Natural killer cell treated with Interleukin-12 subunit alpha and Interleukin-12 subunit beta and Interleukin-15 and Interleukin-18, amount 100 ng/mL, for 72 hours (primary cell): ENCODE data around the gene PLCG2. TPM values are rescaled to one million over a fixed set of nuclear protein-coding genes. Genes with fewer than 3 reads are reported as not detected.
"Not testable (repeated sequence)": the region's sequence is repeated elsewhere in the genome, so short reads cannot be mapped to it uniquely, and the experiment has no call there.

Experiments used
- ATAC-seq, 2 donors: fragments of 150-1000 bp; cut with Tn5 transposase in 1 of 2; sonication (Bioruptor Pico), chemical (Tn5 transposase) in 1 of 2; 2 replicates each; pipeline ENCODE4 v1.10.0; 2021
- DNase-seq: peaks from one replicate; pipeline ENCODE4 v3.0.0; 2022; ENCODE audit warnings: low spot score
- H3K27ac Mint-ChIP-seq, 2 donors: 1 replicate in 1 of 2; 2 replicates in 1 of 2; pipeline ENCODE4 v1.8.0; 2022; ENCODE audit warnings: mixed read lengths in 2 of 2, mild to moderate bottlenecking in 1 of 2, moderate library complexity in 1 of 2
- H3K27me3 Mint-ChIP-seq, 2 donors: 1 replicate in 1 of 2; 2 replicates in 1 of 2; pipeline ENCODE4 v1.8.0; 2022; ENCODE audit warnings: mixed read lengths in 2 of 2
- H3K36me3 Mint-ChIP-seq: one replicate; pipeline ENCODE4 v1.8.0; 2022; ENCODE audit warnings: mixed read lengths
- H3K4me1 Mint-ChIP-seq, 2 donors: 1 replicate in 1 of 2; 2 replicates in 1 of 2; pipeline ENCODE4 v1.8.0; 2022; ENCODE audit warnings: low read depth in 2 of 2, mixed read lengths in 2 of 2, mild to moderate bottlenecking in 1 of 2
- H3K4me3 Mint-ChIP-seq: one replicate; pipeline ENCODE4 v1.8.0; 2022; ENCODE audit warnings: mixed read lengths
- H3K9me3 Mint-ChIP-seq: 2 replicates; pipeline ENCODE4 v1.8.0; 2022; ENCODE audit warnings: mixed read lengths
- total RNA-seq, 2 donors: library from RNA; stranded (reverse); gene quantifications; one replicate each; pipeline ENCODE4 v1.2.3, GENCODE V29; 2022

The PLCG2 gene
- total RNA-seq, 2 donors from 2014 or later, result 73.4 to 101 TPM

DNA sequence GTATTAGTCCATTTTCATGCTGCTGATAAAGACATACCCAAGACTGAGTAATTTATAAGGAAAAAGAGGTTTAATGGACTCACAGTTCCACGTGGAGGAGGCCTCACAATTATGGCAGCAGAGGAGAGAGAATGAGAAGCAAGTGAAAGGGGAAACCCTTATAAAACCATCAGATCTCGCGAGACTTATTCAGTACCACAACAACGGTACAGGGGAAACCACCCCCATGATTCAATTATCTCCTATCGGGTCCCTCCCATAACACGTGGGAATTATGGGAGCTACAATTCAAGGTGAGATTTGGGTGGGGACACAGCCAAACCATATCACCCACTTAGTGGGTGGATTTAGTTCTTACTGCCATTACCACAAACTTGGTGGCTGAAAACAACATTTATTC lies 155.6 kb downstream of the PLCG2 start:
- Mint-ChIP-seq H3K27ac (peak overlapping the region in 1 of 2 donors; percentile 63), H3K4me1 (peaks cover 7 to 15% of the 10 kb centered on the region in 2 donors), H3K36me3 (peaks cover 11% of the 10 kb centered on the region)
- not testable (repeated sequence) for H3K4me3 Mint-ChIP-seq, ATAC-seq, H3K27me3 Mint-ChIP-seq, H3K9me3 Mint-ChIP-seq, DNase-seq

DNA sequence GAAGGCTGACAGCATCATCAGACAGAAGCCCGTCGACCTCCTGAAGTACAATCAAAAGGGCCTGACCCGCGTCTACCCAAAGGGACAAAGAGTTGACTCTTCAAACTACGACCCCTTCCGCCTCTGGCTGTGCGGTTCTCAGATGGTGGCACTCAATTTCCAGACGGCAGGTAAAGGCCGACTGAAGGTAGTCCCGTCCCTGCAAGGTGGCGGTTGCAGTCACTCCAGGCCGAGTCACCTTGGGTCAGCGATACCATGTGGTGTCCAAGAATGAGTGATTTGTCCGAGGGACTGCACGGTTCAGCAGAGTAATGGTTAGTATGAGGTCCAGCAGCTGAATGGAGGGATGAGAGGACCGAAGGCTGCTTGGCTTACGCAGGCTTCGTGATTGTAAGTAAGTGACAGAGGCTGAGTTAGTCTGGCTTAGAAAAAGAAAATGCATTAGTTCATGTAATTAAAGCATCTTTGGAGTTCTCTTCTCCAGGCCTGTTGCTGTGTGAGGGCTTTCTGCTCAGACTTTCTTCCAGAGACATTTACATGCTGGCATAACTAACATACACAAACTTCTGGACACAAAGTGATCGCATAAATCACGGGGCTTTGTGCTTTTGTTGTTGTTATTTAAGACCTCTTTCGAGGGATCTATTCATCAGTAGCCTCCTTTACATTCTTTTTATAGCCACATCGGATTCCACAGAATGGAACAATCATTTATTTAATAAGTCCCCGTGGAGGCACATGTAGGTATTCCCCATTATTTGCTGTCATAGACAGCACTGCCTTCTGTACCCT lies 157.3 kb downstream of the PLCG2 start:
- Mint-ChIP-seq H3K4me3 (no peak overlapping the region), H3K27ac (no peak overlapping the region), H3K36me3 (peaks cover 18% of the 10 kb centered on the region), H3K9me3 (no peaks in the 10 kb centered on the region), H3K4me1 (peaks cover 7 to 18% of the 10 kb centered on the region in 2 donors), H3K27me3 (no peaks in the 10 kb centered on the region)
- ATAC-seq, result no peak
- DNase-seq, result no peak

DNA sequence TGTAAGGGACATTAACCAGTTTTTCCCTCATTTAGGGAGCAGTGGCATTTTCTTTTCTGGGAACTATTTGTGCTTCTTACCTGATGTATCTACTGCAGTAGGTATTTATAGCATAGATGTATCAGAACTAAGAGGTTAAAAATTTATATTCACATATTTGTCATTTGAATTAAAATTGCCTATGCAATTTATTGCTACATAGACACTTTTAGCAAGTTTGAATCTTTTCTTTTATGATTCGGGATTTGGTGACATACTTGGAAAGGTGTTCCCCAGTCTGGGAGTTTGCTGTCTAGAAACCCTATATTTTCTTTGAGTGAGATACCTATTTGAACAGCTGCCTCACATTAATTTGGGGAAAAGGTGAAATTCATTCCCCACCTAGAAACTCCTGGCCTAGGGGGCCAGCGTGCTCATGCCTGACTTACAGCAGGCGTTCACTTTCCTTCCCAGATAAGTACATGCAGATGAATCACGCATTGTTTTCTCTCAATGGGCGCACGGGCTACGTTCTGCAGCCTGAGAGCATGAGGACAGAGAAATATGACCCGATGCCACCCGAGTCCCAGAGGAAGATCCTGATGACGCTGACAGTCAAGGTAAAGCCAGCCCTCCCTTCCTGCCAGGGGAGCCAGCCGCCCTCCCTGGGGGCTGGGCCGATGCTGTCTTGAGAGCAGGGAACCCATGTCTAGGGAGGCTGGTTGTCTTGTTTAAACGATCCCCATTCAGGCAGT lies 158.4 kb downstream of the PLCG2 start:
- no peak for ATAC-seq
- H3K27me3 Mint-ChIP-seq, result no peaks in the 10 kb centered on the region
- H3K27ac Mint-ChIP-seq, result no peak overlapping the region
- peaks cover 18% of the 10 kb centered on the region for H3K36me3 Mint-ChIP-seq
- peaks cover 7 to 18% of the 10 kb centered on the region in 2 donors for H3K4me1 Mint-ChIP-seq
- no peak for DNase-seq
- H3K4me3 Mint-ChIP-seq, result no peak overlapping the region
- no peaks in the 10 kb centered on the region for H3K9me3 Mint-ChIP-seq

DNA sequence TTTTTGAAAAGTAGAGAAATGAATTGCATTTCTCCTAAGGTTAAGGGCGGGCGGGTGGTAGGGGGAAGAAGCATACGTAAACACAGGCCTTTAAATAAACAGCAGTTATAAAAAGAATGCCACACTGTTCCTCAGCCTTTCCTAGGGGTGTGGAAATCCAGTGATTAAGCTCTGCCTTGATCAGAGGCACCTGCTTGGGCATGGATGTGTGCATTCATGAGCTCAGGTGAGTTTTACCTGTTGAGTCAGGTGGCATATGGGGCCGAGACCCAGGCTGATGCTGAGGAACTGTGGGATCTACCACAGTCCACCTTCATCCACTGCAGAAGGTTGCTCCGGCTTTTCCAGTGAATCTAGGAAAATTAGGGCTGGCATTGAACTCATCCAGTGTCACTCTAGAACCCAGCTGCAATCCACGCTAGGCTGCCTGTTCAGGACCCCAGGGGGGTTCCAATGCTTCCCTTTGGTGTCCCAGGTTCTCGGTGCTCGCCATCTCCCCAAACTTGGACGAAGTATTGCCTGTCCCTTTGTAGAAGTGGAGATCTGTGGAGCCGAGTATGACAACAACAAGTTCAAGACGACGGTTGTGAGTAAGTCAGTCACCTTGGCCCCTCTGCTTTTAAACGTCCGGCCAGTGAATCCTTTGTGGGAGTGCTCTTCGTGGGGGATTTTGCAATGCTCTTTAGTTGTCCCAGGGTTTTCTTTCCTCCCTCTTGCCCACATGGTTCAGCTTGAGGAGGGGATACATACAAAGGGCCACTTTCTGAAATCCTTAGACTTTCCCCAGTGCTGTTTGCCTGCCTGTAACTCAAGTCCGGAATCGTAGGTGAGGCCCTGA lies 159.5 kb downstream of the PLCG2 start:
- peaks cover 7 to 15% of the 10 kb centered on the region in 2 donors for H3K4me1 Mint-ChIP-seq
- no peak overlapping the region for H3K4me3 Mint-ChIP-seq
- DNase-seq, result no peak
- H3K36me3 Mint-ChIP-seq, result peaks cover 17% of the 10 kb centered on the region
- H3K9me3 Mint-ChIP-seq, result no peaks in the 10 kb centered on the region
- no peak overlapping the region for H3K27ac Mint-ChIP-seq
- no peak for ATAC-seq
- H3K27me3 Mint-ChIP-seq, result no peaks in the 10 kb centered on the region

DNA sequence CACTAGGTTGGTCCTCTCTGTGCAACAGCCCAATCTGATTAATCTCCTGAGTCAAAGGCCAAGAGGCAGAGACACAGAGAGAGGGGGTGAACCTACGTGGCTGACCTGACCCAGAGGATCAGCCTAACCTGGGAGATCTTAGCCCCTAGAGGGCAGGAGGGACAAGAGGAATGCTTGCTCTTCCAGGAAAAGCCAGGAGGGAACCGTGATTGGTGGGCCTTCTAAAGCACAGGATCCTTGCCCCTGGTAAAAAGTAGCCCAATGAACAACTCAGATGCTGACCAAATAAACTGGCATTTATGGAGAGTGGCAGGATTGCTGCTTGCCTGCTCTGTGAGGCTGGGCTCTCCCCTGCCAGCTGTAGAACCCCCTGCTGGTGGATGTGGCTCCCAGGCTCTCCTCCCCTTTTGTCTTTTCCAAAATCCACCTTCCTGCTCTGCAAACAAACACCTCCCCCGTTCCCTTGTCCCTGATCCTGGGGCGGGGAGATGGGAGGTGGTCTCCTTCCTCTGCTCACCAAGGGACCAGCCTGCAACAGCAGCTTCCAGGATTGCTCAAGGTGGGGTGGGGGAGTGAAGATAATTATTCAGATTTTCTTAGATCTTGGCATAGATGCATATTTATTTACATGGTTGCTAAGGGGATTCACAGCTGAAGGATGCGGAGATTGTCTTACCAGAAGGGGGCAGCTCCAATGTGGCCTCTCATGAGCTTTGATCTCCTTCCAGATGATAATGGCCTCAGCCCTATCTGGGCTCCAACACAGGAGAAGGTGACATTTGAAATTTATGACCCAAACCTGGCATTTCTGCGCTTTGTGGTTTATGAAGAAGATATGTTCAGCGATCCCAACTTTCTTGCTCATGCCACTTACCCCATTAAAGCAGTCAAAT lies 160.3 kb downstream of the PLCG2 start:
- H3K36me3 Mint-ChIP-seq, result peaks cover 9% of the 10 kb centered on the region

DNA sequence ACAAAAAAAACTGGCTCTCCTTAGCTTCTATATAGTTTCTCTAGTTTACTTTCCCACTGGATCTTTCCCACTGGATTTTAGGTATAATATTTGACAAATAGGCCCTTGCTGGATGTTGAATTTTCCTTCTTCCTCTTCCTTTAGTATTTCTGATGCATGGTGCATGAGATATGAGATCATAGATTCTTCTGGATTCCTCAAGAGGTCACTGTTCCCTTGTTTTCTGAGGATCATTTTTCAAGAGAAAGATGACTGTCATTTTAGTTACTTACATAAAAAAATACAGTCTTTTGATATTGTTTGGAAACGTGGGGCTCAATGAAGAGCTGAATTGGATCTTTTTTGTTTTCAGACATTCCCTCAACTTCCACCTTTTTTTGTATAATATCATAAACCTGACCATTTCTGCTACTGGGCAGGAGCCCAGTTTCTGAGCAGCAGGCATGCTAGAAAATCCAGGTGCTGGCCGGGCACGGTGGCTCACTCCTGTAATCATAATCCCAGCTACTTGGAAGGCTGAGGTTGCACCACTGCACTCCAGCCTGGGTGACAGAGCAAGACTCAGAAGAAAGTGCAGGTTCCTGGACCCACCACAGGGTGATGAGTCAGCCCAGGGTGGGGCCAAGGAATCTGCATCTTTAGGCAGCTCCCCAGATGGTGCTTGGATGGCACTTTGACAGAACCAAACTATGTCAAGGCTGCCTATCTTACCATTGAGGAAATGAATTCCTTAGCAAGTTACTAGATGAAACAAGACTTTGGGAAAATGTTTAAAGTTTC lies 161.9 kb downstream of the PLCG2 start:
- Mint-ChIP-seq H3K9me3 (no peaks in the 10 kb centered on the region), H3K27me3 (no peaks in the 10 kb centered on the region), H3K4me1 (peaks cover 0 to 3% of the 10 kb centered on the region in 2 donors), H3K4me3 (no peak overlapping the region), H3K27ac (peak overlapping the region in 1 of 2 donors; percentile 16), H3K36me3 (peaks cover 14% of the 10 kb centered on the region)
- DNase-seq, result no peak
- ATAC-seq, result no peak

More for the DNA sequence above, 160.3 kb downstream of the PLCG2 start:
- Mint-ChIP-seq H3K27ac (no peak overlapping the region), H3K4me1 (peaks cover 0 to 8% of the 10 kb centered on the region in 2 donors), H3K9me3 (no peaks in the 10 kb centered on the region), H3K4me3 (no peak overlapping the region), H3K27me3 (no peaks in the 10 kb centered on the region)
- no peak for DNase-seq
- no peak for ATAC-seq

DNA sequence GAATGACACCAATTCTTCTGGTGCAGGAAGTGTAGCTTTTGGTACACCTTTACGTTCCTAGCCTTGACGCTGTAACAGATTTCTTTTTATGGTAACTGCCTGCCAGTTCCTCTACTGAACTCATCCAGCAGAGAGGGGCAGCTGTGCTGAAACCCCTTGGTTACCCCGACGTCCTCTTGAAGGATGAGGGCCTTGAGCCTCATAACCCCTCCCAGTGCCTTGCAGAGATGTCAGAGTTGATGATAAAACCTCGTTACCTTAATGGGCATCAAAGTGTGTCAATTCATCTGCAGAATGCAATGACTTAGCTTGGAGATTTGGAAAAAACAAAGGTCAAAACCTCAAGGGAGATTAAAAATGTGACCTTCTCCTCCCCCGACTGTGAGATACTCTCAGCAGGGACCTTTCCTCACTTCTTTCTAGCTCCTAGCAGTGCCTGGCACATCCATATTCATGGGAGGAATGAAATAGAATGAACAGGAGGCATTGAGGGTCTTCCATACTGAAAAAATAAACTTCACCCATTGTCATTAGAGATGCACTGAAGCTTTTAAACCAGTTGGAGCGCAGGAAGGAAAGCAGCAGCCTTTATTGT lies 163.0 kb downstream of the PLCG2 start:
- Mint-ChIP-seq H3K4me3 (no peak overlapping the region), H3K27me3 (no peaks in the 10 kb centered on the region), H3K9me3 (no peaks in the 10 kb centered on the region), H3K27ac (no peak overlapping the region), H3K4me1 (peaks cover 0 to 3% of the 10 kb centered on the region in 2 donors), H3K36me3 (peaks cover 14% of the 10 kb centered on the region)
- DNase-seq (no peak), ATAC-seq (no peak)

DNA sequence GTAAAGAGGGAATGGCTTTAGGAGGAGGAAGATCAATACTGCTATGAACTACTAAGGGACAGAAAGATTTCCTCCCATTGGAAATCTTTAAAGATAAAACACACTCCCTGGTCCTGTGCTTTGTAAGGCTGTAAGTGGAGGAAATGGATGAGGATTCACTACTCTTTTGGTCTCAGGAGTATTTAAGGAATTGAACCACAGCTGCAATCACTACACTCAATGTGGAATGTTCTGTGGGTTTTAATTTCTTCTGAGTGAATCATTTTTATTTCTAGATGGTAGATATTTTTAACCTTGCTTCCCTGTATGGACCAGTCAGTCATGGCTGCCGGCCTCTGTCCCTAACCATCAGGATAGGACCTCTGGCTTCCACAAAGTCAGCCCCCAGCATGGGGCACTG lies 166.6 kb downstream of the PLCG2 start:
- Mint-ChIP-seq H3K27me3 (no peaks in the 10 kb centered on the region), H3K27ac (peak overlapping the region in 1 of 2 donors; percentile 56), H3K9me3 (peaks cover 5% of the 10 kb centered on the region), H3K4me1 (no peaks in the 10 kb centered on the region), H3K4me3 (no peak overlapping the region), H3K36me3 (peaks cover 39% of the 10 kb centered on the region)
- no peak for DNase-seq
- no peak for ATAC-seq

DNA sequence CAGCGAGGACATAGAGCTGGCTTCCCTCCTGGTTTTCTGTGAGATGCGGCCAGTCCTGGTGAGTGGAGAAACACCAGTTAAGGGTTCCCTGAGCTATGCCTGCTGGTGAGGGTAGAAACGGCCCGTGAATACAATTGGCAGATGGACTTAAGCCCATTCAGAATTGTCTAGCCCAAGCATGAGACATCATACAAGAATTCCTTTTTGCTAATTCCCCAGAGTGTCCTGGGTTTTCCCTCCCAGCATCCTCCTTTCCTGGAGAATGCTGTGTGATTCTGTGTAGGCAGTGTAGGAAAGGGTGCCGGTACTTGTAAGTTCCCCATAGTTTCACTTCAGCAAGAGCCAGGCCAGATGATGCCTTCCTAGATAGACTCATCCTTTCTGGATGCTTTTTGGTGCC lies 167.1 kb downstream of the PLCG2 start:
- no peaks in the 10 kb centered on the region for H3K27me3 Mint-ChIP-seq
- peaks cover 40% of the 10 kb centered on the region for H3K36me3 Mint-ChIP-seq
- no peak for ATAC-seq
- H3K9me3 Mint-ChIP-seq, result peaks cover 5% of the 10 kb centered on the region
- DNase-seq, result no peak
- H3K4me3 Mint-ChIP-seq, result no peak overlapping the region
- H3K27ac Mint-ChIP-seq, result no peak overlapping the region
- no peaks in the 10 kb centered on the region for H3K4me1 Mint-ChIP-seq

DNA sequence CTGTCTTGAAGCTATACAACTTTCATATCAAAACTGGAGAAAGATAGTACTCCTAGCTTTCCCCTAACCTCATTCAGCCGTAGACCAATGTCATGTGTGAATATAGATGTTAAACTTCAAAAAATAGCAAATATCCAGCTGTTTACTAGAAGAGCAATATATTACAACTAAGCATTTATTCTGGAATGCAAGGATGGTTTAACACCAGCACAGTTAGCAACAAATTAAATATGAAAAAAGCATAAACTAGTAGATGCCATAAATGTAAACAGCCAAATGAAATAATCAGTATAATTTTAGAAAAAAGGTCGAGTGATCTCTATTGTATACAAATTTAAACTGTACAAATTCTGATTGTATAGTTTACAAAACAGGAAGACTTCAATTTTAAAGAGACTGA lies 172.5 kb downstream of the PLCG2 start:
- Mint-ChIP-seq H3K4me1 (peaks cover 5% of the 10 kb centered on the region in 2 donors), H3K4me3 (no peak overlapping the region), H3K9me3 (peaks cover 5% of the 10 kb centered on the region), H3K27ac (no peak overlapping the region), H3K36me3 (peaks cover 61% of the 10 kb centered on the region), H3K27me3 (no peaks in the 10 kb centered on the region)
- DNase-seq, result no peak
- no peak for ATAC-seq

DNA sequence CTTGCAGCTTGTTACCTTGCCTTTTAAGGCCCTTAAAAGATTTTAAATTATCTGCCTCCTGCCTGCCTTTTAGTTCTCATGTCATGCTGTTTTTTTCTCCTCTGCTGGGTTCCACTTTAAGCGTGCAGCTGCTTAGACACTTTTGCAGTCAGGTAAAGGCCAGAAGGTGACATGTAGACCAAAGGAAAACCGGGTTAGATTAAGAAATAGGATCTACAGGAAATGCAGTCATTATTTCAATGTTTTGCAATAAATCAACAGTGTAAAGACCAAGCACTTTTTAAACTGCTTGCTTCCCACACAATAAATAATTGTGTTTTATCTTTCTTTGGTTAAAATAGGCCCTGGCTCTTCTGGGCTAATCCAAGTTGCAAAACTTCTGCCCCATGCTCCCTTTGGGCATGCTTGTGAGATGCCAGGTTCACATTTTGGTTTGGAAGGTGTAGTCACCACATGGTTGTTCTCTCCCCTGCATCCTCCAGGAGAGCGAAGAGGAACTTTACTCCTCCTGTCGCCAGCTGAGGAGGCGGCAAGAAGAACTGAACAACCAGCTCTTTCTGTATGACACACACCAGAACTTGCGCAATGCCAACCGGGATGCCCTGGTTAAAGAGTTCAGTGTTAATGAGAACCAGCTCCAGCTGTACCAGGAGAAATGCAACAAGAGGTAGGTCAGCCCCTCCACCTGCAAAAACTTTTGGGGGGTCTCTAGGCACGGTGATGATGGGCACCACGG lies 177.3 kb downstream of the PLCG2 start:
- H3K9me3 Mint-ChIP-seq, result no peaks in the 10 kb centered on the region
- ATAC-seq, result peak in 1 of 2 donors; percentile 45
- H3K36me3 Mint-ChIP-seq, result peaks cover 34% of the 10 kb centered on the region

More for the DNA sequence above, 177.3 kb downstream of the PLCG2 start:
- Mint-ChIP-seq H3K27ac (no peak overlapping the region), H3K4me3 (no peak overlapping the region), H3K4me1 (peaks cover 5 to 7% of the 10 kb centered on the region in 2 donors), H3K27me3 (no peaks in the 10 kb centered on the region)
- no peak for DNase-seq
